HG02970 (cell line): ENCODE data around the gene HSPB6.

Experiments used
- ATAC-seq: cut with Tn5 transposase; IDR thresholded peaks from one replicate; pipeline ENCODE4 v1.9.1; 2021; ENCODE audit warnings: mild to moderate bottlenecking, moderate library complexity, moderate number of reproducible peaks; ENCODE audit not compliant: unreplicated experiment, low FRiP score

The HSPB6 gene

DNA sequence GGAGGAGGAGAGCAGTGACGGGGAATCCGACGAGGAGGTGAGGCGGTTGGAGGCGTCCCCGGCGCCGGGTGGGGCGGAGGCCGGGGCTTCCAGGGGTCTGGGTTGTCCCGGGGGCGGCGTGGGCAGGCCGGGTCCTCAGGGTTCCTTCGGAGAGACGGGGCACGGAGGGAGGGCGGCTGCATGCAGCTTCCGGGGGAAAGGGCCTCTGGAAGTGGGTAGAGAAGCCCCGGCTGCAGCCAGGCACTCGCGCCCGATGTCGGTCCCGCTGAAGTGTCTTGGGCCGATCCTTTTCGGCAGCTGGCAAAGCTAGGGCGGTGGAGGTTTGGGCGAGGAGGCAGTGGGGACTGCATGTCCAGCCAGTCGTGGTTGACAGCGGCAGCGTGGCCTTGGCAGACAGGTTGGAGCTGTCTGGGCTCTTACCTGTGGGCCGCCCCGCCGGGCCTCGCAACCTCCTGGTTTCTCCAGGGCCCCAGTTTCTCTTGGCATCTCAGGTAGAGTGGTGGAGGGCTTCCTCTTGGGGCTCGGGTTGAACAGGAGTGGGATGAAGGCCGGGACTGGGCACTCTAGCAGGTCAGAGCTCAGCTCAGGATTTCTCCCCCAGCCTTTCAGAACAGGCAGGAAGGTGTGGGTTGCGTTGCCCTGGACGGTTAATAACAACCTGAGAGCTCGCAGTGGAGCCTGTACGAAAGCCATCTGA is 38.3 kb downstream of the HSPB6 start:
- peak; percentile 4 for ATAC-seq

DNA sequence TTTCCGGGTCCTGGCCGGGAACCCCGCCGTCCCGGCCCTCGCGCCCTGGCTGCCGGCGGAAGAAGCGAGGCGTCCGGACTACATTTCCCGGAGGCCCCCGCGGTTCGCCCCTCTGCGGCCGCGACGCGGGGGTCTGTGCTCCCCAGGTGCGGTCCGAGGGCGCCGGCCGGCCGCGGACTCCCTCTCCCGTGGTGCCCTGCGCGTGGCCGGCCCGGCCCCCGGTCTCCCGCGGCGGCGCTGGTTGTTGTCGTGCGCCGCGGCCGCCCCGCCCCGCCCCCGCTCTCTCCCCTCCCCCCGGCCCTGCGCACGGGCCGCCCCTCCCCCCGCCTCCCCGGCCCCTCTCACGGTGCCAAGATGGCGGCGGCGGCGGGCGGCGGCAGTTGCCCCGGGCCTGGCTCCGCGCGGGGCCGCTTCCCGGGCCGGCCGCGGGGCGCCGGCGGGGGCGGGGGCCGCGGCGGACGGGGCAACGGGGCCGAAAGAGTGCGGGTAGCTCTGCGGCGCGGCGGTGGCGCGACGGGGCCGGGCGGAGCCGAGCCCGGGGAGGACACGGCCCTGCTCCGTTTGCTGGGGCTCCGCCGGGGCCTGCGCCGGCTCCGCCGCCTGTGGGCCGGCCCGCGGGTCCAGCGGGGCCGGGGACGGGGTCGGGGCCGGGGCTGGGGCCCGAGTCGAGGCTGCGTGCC is 39.0 kb downstream of the HSPB6 start, which contains the start of gene KMT2B:
KMT2B (plus strand) TSS at position 339 of the 680 bp plus-strand sequence; CDS start at position 355, 16 bp downstream.
- peak; percentile 37 for ATAC-seq

DNA sequence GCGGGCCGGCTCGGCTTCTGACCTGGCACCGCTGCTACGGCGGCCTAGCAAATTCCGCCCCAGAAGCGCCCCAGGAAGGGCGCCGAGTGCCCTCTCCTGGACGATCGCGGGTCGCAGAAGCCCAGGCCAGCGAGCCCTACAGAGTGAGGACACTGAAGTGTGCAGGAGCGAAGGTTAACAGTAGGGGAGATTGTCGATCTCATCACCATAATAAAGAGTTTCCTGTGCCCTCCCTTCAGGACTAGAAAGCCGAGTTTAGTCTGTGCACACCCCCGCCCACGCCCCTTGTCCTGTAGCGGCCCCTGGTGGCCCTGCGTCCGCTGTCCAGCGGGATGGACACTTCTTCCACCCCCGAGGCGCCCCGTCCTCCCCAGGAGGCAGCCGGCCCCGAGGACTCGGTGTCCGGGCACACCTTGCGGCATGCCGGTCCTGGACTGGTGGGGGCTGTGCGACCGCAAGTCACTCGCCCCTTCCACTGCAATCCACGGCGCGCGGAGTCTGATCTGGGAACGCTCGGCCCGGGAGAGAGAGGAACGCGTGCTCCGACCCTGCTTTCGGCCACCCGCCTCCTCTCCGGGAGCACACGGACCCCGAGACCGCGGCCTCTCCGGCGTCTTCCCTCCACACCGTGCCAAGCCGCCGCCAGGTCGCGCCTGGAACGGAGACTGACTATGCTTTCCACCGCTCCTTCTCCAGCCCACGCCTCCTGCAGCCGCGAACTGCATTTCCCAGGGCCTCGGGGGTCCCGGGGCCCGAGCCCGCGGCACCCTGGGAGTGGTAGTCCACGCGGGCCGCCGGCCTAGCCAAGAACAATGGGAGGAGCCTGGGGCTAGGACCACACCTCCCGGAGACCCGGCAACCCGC is 39.8 kb downstream of the HSPB6 start:
- ATAC-seq = peak; percentile 49

DNA sequence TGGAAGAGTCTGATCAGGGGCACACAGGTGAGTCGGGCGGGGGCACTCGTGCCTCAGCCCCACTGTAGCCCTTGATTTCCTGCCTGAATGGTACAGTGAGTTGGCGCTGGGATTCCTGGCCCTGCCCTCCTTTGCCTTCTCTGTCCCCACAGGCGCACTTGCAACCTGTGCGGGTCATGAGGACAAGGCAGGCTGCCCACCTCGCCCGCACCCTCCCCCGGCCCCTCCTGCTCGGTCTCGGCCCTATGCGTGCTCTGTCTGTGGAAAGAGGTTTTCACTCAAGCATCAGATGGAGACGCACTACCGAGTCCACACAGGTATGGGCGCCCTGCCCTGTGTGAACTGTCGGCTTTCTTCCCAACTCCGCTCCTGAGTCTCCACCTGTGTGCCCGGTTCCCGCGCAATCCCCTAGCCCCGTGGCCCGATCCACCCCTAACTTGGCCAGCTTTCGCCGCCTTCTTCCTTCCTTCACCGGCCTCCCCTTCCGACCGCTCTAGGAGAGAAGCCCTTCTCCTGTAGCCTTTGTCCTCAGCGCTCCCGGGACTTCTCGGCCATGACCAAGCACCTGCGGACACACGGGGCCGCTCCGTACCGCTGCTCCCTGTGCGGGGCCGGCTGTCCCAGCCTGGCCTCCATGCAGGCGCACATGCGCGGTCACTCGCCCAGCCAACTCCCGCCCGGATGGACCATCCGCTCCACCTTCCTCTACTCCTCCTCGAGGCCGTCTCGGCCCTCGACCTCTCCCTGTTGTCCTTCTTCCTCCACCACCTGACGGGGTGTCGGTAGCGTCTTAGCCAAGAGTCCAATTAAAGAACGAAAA is 40.6 kb downstream of the HSPB6 start:
- ATAC-seq = no peak

DNA sequence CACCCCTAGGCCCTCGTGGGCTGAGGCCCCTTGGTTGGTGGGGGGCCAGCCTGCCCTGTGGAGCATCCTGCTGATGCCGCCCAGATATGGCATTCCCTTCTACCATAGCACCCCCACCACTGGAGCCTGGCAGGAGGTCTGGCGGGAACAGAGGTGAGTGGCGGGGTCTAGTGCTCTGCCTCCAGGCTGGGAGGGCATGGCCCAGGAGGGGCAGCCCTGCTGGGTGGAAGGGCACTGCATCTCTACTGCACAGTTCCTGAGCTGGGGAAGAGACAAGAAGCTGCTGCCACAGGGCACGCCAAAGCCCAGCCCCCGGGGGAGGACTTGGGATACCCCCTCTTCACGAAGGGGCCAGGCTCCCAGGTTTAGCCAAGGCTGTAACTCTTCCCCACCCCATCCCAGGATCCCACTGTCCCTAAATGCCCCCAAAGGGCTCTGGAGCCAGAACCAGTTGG is 41.4 kb downstream of the HSPB6 start:
- ATAC-seq = no peak

DNA sequence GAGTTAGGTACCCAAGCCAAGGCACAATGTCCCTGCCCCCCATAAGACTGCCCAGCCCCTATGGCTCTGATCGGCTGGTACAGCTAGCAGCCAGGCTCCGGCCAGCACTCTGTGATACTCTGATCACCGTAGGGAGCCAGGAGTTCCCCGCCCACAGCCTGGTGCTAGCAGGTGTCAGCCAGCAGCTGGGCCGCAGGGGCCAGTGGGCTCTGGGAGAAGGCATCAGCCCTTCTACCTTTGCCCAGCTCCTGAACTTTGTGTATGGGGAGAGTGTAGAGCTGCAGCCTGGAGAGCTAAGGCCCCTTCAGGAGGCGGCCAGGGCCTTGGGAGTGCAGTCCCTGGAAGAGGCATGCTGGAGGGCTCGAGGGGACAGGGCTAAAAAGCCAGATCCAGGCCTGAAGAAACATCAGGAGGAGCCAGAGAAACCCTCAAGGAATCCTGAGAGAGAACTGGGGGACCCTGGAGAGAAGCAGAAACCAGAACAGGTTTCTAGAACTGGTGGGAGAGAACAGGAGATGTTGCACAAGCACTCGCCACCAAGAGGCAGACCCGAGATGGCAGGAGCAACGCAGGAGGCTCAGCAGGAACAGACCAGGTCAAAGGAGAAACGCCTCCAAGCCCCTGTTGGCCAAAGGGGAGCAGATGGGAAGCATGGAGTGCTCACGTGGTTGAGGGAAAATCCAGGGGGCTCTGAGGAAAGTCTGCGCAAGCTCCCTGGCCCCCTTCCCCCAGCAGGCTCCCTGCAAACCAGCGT is 42.1 kb downstream of the HSPB6 start:
- no peak for ATAC-seq

DNA sequence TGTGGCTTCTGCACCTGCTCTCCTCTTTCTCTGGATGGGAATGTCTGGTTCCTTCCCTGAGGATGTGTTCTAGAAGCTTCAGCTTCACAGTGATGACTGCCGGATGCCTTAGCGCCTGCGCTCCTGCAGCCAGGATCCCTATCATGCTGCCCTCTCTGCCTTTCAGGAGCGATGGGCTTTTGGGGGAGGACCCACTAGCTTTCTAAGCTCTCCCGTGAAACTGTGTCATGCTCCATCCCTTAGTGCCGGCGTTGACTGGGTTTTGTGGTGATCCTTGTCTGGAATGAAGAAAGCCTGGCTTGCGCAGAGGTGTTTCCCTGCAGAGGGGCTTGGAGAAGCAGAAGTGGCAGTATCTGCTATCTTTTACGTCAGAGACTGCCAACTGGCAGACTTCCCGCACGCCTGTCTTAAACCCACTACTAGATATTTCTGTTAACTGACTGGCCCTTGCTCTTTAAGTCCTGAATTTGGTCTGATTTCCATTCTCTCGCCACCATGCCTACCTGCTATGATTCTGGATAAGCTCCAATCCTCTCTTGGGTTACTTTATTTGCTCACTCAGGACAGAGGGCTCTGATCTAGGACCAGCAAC is 42.8 kb downstream of the HSPB6 start:
- no peak for ATAC-seq

DNA sequence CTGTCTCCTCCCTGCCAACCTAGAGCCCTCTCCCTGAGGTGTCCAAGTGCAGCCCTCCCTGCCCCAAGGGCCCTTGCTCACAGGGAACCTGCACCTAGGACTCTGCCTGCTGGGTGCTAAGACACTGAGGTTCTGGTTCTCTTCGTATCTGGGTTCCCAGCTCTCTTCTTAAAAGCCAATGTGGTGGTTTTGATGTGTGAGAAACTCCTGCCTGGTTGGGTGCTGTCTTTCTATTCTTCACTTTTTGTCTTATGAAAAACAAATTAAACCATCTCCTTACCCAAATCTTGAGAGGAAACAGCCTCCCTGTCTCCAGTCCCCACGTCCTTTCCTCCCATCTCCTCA is 43.4 kb downstream of the HSPB6 start:
- no peak for ATAC-seq

DNA sequence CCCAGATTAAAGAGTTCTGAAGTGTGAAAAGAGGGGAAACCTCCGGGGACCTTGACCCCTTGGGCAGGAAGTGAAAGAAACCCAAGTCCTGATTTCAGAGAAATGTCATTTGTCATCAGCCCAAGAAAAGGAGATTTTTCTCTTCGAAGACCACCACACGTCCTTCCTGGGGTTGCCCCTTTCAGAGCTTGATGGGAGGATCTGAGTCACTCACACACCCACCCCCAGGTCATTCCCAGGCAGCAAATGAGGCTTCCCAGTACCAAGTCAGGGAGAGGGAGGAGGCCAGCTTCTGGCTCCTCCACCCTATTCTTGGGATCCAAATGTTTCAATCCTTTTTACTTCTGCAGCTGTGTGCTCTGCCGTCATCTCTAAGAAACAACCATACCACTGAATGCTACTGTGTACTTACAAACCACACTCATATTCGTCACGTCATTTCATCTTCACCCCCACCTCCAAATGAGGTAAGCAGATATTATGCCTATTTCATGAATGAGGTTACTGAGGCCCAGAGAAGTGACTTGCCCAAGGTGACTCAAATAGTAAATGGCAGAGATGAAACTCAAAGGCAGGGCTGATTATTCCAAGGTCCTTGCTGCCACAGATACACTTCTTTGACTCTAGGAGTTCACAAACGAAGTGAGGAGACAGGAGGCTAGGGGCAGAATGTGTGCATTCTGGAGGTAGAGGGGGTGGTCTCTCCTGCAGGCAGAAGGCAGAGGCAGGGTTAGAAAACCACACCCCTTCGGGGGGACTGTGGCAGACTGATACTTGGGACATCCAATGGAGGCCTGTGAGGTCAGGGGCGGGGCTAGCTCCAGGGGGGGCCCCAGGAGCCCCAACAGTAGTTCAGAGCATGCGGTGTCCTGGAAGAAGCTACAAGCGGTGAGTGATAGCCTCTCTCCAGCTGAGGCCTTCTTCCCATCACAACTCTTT is 44.0 kb downstream of the HSPB6 start:
- no peak for ATAC-seq

DNA sequence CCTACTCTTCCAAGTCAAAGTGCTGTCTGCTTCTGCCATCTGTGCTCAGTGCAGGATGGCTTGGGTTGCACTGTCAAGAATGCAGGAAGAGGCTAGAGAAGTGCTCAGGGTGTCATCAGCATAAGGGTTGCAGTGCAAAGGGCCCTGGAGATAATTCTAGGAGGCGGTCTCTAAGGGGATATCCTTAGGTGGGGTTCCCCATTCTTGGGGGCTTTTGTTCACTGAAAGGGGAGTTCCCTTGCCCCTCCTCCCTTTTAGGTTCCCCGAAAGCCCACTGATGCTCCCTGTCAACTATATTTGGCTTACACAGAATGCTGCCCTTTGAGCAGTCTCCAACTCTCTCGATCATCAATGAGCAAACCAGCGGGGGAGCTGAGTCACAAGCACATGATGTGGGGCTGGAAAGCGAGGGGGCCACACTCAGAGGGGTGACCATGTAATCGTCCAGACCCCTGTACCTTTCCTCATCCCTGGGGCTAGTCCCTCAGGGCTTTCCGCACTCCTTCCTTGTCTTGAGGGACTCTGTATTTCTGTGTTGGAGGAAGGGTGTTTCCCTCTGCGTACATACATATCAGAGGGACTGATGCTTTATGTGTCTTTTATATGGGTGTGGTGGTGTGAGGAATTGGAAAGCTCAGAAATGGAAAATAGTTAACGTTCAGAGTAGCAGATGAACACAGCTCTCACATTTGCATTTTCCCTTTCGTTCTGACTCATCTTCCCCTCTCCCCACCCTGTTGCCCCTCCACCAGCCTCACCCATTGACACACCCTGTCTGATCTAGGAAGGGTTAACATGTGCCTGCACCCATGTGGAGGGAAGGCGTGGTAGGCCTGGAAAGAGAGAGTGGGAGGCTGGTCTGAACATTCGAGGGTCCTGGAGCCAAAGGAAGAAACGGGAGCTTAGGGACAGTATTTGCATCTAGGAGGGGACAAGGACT is 45.8 kb downstream of the HSPB6 start:
- ATAC-seq = peak; percentile 37

DNA sequence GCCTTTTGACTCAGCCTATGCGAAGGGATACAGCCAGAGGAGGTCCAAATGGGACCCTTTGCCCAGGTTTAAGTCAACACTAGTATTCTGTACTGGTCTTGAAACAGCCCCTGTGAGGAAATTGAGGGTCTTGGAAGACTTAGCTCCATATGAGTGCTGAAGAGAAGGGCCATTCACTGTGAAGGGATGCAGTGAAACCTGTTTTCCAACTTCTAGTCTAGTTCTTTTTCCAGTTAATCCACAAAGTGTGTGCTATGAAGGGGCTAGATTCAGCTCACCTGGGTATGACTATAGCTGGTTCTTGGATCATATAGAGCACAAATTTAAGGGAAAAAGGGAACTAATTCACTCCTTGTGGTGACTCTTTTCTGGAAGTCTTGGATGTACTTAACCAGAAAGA is 48.4 kb downstream of the HSPB6 start:
- ATAC-seq = no peak
